Measurements from ENCODE around the gene ALDOB.

The ALDOB gene

GRCh38 chr9:101428909-101429308 is 6.7 kb downstream of the ALDOB start:
- Histone ChIP-seq H3K9me3 (no peaks in the 10 kb centered on the region; the same call in 1 of the 2 replicates), H3K27me3 (peaks cover 7% of the 10 kb centered on the region; the same call in 1 of the 2 replicates), H3K4me1 (no peaks in the 10 kb centered on the region), H3K4me3 (ENCODE audit: low read depth, low read length) (no peak overlapping the region), H3K36me3 (no peaks in the 10 kb centered on the region)
- TF ChIP-seq, protein P1, sequence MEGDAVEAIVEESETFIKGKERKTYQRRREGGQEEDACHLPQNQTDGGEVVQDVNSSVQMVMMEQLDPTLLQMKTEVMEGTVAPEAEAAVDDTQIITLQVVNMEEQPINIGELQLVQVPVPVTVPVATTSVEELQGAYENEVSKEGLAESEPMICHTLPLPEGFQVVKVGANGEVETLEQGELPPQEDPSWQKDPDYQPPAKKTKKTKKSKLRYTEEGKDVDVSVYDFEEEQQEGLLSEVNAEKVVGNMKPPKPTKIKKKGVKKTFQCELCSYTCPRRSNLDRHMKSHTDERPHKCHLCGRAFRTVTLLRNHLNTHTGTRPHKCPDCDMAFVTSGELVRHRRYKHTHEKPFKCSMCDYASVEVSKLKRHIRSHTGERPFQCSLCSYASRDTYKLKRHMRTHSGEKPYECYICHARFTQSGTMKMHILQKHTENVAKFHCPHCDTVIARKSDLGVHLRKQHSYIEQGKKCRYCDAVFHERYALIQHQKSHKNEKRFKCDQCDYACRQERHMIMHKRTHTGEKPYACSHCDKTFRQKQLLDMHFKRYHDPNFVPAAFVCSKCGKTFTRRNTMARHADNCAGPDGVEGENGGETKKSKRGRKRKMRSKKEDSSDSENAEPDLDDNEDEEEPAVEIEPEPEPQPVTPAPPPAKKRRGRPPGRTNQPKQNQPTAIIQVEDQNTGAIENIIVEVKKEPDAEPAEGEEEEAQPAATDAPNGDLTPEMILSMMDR (IDR thresholded peaks at IDR 0.05; ENCODE audit: low read depth, low read length) = no peak
- no peak for DNase-seq

- no peak overlapping the region for H3K4me3 ChIP-seq (ENCODE audit: low read depth, low read length)
- no peak for DNase-seq
- H3K9me3 ChIP-seq = no peaks in the 10 kb centered on the region; the same call in 1 of the 2 replicates
- peaks cover 7% of the 10 kb centered on the region; the same call in 1 of the 2 replicates for H3K27me3 ChIP-seq
- no peaks in the 10 kb centered on the region for H3K4me1 ChIP-seq
- no peaks in the 10 kb centered on the region for H3K36me3 ChIP-seq
- TF ChIP-seq, protein P1 (IDR thresholded peaks at IDR 0.05; ENCODE audit: low read depth, low read length) = no peak
Observed at GRCh38 chr9:101427957-101428655, 7.5 kb downstream of the ALDOB start.

DNA sequence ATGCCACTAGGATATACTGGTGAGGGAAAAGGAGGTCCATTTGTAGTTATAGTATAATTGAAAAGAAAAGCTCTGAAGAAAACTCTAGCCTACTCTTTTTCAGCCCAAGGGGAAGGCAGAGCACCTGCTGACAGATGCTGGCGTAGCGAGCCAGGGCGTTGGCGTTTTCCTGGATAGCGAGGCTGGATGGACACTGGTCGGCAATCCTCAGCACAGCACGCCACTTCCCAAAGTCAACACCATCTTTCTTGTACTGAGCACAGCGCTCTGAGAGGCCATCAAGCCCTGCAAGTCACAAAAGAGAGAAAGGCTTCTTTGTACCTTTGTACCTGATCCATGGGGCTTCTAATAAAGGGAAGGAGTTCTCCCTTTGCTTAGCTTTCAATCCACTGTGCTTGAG is 8.2 kb downstream of the ALDOB start:
- Histone ChIP-seq H3K4me1 (no peaks in the 10 kb centered on the region), H3K4me3 (ENCODE audit: low read depth, low read length) (no peak overlapping the region), H3K36me3 (no peaks in the 10 kb centered on the region), H3K27me3 (peaks cover 7% of the 10 kb centered on the region; the same call in 1 of the 2 replicates), H3K9me3 (no peaks in the 10 kb centered on the region; the same call in 1 of the 2 replicates)
- DNase-seq = no peak
- TF ChIP-seq, protein P1 (IDR thresholded peaks at IDR 0.05; ENCODE audit: low read depth, low read length) = no peak

- H3K27me3 ChIP-seq = 0 out of 2 replicates have a peak, but pooled peaks cover 2% of the 10 kb centered on the region
- no peaks in the 10 kb centered on the region for H3K36me3 ChIP-seq
- TF ChIP-seq, protein P1 (IDR thresholded peaks at IDR 0.05; ENCODE audit: low read depth, low read length) = no peak
- no peak for DNase-seq
- H3K4me1 ChIP-seq = no peaks in the 10 kb centered on the region
- H3K4me3 ChIP-seq (ENCODE audit: low read depth, low read length) = no peak overlapping the region
- no peaks in the 10 kb centered on the region for H3K9me3 ChIP-seq
Observed at GRCh38 chr9:101421653-101422065, 13.9 kb downstream of the ALDOB start.

DNA sequence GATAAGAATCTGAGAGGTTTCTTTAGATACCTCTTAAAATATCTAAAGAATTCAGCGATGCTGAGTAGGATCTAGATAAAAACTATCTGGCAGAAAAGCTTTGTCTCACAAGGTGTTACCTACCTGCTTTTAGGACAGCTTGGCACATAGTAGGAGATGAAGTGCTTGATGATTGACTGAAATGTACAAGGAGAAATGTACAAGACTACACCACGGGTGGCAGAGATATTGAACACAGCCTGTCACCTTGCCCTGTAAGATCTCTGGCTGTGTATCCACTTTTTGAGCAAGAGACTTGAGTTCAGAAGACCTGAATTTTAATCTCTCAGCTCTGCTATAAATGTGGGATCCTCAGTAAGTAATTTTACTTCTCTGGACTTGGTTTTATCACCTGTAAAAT is 15.7 kb downstream of the ALDOB start:
- no peaks in the 10 kb centered on the region for H3K9me3 ChIP-seq
- TF ChIP-seq, protein P1 (IDR thresholded peaks at IDR 0.05; ENCODE audit: low read depth, low read length) = no peak
- H3K4me3 ChIP-seq (ENCODE audit: low read depth, low read length) = no peak overlapping the region
- H3K27me3 ChIP-seq = no peaks in the 10 kb centered on the region
- no peaks in the 10 kb centered on the region for H3K36me3 ChIP-seq
- H3K4me1 ChIP-seq = no peaks in the 10 kb centered on the region
- no peak for DNase-seq
